T-helper 1 cell treated with Interleukin-12 subunit alpha and Interleukin-12 subunit beta and Interleukin-4 antibody, amounts not matched to agents 30 ng/mL and 1 ng/mL, for 36 hours (primary cell): ENCODE measurements around the gene FNIP1. TPM values are rescaled to one million over a fixed set of nuclear protein-coding genes. Genes with fewer than 3 reads are reported as not detected.
"Not testable (repeated sequence)": the region's sequence is repeated elsewhere in the genome, so short reads cannot be mapped to it uniquely, and the experiment has no call there.

ENCODE experiments used
- intact Hi-C: fragments of 100-400 bp; cut with micrococcal nuclease; formaldehyde crosslinking; loops from one replicate; pipeline ENCODE4 v1.15.1; 2024
- total RNA-seq: library from RNA; stranded (reverse); gene quantifications from 2 replicates; pipeline ENCODE4 v1.2.3, GENCODE V29; 2022

FNIP1 gene
- total RNA-seq, 1 donor from 2014 or later, result 29.7 TPM

GRCh38 chr5:131756942-131757341 is 39.9 kb downstream of the FNIP1 start:
- intact Hi-C loops, result no loop called here

GRCh38 chr5:131754363-131754762 is 42.5 kb downstream of the FNIP1 start:
- intact Hi-C loops, result no loop called here

DNA sequence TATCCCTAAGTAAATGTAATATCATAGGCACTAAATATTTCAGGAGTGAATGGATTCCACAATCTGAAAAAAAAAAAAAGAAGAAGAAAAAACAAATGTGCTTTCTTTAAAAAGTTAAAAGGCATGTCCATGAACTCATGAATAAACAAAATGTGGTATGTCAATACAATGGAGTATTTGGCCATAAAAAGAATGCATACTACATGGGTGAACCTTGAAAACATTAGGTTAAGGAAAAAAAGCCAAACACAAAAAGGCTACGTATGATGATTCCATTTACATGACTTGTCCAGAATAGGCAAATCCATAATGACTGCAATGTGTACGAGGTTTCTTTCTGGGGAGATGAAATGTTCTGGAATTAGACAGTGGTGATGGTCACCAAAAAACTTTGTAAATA is 45.3 kb downstream of the FNIP1 start:
- intact Hi-C loops, result no loop called here

DNA sequence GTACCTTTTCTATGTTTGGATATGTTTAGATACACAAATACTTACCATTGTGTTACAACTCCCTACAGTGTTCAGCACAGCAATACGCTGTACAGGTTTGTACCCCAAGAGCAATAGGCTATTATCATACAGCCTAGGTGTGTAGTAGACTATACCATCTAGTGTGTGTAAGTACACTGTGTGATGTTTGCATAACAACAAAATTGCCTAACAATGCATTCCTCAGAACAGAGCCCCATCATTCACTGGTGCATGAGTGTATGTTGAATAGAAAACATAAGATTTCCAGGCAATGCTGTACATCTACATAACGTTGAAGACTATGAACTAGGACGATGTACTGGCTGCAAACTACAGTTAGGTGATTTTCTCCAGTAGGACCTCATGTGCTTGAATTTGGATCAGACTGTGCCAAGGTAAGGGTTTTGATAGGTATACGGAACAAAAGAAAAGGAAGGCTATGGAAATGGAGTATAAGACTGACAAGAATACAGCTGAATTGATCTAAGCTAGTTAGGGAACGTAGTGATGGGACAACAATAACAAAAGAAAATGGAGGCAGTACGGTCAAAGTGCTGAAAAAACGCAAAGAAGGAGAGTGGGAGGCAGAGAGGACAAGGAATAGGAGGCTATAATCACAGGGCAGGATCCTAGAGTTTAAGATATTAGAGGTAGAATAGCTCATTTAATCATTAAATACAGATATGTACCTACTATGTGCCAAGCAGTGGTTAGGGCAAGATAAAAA is 46.9 kb downstream of the FNIP1 start:
- intact Hi-C loops, result loop anchor here (5.0 kb wide), 2 partner anchors 257 to 312 kb away; partner anchors contain the start of gene IL3

DNA sequence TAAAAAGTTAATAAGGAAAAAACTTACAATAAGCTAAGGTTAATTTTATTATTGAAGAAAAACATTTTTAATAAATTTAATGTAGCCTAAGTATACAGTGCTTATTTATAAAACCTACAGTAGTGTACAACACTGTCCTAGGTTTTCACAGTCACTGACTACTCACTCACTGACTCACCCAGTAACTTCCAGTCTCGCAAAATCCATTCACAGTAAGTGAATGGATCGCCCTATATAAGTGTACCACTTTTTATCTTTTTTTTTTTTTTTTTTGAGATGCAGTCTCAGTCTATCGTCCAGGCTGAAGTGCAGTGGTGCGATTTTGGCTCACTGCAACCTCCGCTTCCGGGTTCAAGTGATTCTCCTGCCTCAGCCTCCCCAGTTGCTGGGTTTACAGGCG is 47.7 kb downstream of the FNIP1 start:
- intact Hi-C loops, result loop anchor here (5.0 kb wide), 2 partner anchors 258 to 313 kb away; partner anchors contain the start of gene IL3

DNA sequence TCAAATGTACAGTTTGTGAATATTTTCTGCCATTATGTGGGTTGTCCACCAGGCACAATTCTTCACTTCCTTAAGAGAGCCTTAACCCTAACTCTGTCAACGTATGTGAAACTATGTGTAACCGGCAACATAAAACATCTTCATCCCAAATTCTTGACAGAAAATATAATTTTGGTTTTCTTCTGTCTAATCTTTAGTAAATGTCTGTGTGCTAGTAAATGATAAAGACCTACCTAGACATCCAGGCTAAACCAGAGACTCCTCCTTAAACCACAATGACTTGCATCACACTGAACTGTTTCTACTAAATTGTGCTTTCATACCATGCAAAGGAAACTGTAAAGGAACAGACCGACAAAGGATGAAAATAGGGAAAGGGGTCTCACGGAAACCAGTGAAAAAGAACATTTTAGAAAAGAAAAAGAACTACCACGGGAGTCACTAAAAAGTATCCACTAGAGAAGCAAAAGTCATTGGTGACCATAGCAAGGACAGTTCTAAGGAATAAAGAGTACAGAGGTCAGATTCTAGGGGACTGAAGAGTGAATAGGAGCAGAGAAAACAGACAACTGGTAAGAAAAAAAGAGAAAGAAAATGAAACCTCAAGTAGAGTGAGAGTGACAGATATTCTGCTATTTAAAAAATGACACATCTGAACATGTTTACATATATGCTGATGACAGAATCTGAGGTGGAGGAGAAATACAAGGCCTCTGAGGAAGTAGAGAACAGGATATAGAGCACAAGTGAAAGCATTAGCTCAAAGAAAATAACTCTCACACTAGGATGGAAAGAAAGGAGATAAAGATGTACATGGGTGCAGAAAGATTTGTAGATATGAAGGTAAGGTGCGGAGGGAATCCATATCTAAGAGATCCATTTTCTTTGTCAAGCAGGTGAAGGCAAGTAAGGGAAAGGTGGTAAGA is 49.4 kb downstream of the FNIP1 start:
- intact Hi-C loops, result loop anchor here (1.0 to 5.0 kb wide), 6 partner anchors 50 to 356 kb away; partner anchors contain the start of genes FNIP1, IL3 and RAPGEF6

DNA sequence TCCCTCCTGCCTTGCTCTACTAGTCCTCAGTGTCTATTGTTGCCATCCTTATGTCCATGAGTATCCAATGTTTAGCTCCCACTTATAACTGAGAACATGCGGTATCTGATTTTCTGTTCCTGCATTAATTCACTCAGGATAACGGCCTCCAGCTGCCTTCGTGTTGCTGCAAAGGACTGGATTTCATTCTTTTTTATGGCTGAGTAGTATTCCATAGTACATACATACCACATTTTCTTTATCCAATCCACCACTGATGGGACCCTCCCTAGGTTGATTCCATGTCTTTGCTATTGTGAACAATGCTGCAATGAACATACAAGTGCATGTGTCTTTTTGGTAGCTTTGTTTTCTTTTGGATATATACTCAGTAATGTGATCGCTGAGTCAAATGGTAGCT is 50.4 kb downstream of the FNIP1 start:
- intact Hi-C loops, result loop anchor here (5.0 kb wide), 2 partner anchors 261 to 316 kb away; partner anchors contain the start of gene IL3

- intact Hi-C loops, result loop anchor here (5.0 kb wide), 2 partner anchors 262 to 317 kb away; partner anchors contain the start of gene IL3
These were observed 51.1 kb downstream of the FNIP1 start for GRCh38 chr5:131745703-131746102.

- intact Hi-C loops, result loop anchor here (5.0 kb wide), 2 partner anchors 262 to 317 kb away; partner anchors contain the start of gene IL3
These were observed 51.7 kb downstream of the FNIP1 start for GRCh38 chr5:131745155-131745554.

DNA sequence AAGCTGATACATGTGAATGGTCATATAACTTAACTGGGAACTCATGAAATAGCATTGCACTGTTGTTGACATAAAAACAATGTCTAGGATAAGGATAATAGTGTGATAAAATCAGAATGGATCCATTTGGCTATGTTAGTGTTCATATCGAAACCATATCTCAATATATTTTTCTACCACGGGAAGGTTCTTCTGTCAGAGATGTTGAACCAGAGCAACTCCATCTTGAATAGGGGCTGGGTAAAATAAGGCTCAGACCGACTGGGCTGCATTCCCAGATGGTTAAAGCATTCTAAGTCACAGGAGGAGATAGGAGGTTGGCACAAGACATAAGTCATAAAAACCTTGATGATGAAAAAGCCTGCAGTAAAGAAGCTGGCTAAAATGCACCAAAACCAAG is 56.3 kb downstream of the FNIP1 start:
- intact Hi-C loops, result no loop called here

- intact Hi-C loops, result no loop called here
These were observed 61.4 kb downstream of the FNIP1 start for GRCh38 chr5:131735393-131735792.

GRCh38 chr5:131734939-131735338 is 61.9 kb downstream of the FNIP1 start:
- intact Hi-C loops, result not testable (repeated sequence)

- intact Hi-C loops, result not testable (repeated sequence)
These were observed 67.5 kb downstream of the FNIP1 start for GRCh38 chr5:131729292-131729691.

DNA sequence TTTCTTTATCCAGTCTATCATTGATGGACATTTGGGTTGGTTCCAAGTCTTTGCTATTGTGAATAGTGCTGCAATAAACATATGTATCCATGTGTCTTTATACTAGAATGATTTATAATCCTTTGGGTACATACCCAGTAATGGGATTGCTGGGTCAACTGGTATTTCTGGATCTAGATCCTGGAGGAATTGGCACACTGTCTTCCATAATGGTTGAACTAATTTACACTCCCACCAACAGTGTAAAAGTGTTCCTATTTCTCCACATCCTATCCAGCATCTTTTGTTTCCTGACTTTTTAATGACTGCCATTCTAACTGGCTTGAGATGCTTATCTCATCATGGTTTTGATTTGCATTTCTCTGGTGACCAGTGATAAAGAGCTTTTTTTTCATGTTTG is 72.7 kb downstream of the FNIP1 start:
- intact Hi-C loops, result not testable (repeated sequence)

GRCh38 chr5:131720714-131721113 is 76.1 kb downstream of the FNIP1 start:
- intact Hi-C loops, result no loop called here

- intact Hi-C loops, result no loop called here
These were observed 77.3 kb downstream of the FNIP1 start for GRCh38 chr5:131719564-131719963.

- intact Hi-C loops, result no loop called here
These were observed 78.3 kb downstream of the FNIP1 start for GRCh38 chr5:131718487-131719014.

- intact Hi-C loops, result not testable (repeated sequence)
These were observed 79.7 kb downstream of the FNIP1 start for GRCh38 chr5:131717164-131717563.

GRCh38 chr5:131716650-131717049 is 80.2 kb downstream of the FNIP1 start:
- intact Hi-C loops, result no loop called here

DNA sequence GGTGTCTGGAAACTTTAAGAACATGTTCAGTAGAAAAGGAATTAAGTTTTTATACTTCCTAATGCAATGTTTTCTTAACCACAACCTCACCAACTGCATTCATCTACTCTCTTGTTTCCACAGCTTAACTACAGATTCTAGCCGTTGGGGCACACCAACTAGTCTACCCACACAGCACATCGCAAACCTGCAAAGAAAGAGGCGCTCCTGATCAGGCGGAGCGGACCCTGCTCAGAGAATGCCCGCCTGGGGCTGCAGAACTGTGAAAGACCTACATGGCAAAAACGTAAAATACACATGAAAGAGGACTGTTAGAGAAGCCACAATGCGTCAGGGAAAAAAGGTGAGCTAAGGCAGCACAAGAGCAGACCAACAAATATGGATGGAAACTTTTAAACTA is 86.4 kb downstream of the FNIP1 start:
- intact Hi-C loops, result no loop called here

DNA sequence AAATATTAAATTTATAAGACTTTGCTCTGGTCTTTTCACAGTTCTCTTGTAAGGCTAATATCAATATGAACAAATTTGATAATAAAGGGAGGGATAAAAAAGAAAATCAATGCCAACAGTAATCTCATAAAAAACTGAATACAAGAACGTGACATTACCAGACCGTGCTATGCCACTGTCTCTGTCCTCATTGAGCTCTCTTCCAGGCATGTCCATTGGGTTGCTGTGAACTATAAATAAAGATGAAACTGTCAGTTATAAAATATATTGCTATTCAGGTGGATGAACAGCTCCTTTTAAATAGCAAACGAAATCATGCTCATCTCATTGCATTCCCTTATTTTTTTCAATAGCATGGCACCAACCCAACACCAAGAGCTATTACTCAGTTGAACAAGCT is 87.8 kb downstream of the FNIP1 start:
- intact Hi-C loops, result no loop called here

- intact Hi-C loops, result no loop called here
These were observed 90.5 kb downstream of the FNIP1 start for GRCh38 chr5:131706281-131706680.
